ENCODE results near the gene NPPB.

DNA sequence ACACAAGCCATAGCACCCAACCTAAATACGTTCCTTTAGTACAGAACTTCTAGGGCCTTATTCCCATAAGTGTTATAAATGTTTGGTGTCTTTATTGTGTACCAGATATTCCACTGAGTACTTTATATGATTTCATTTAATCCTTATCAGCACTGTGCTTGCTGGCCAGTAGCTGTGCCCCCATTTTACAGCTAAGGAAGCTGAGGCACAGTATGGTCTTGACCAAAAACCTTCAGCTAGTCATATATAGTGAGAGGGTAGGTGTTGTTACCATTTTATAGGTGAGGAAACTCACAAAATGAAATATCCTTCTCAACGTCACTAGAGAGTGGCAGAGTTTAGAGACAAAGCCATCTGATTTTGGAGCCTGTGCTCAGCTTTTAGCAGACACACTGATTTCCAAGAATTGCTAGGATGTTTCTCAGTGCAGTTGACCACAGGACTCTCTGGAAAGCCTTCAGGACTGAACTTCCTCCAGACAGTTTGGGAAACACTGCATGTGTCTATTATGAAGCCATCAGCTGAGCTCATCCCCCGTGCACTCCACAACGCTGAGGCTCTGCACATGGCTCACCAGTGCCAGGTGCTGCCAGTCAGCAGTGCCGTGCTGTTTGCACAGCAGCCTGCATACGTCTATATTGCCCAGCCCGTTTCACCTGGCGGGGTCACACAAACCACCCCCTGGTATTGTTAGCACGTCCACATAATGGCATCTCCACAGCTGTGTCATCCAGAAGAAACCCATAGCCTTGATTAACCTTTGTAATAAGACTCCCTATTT is 26.6 kb downstream of the NPPB start:
- TF ChIP-seq EZH2phosphoT487 (IDR thresholded peaks at IDR 0.05; ENCODE audit: low read depth, severe bottlenecking, unreplicated experiment) (no peak), EZH2 (IDR thresholded peaks at IDR 0.05; ENCODE audit: borderline replicate concordance) (no peak)
- TF ChIP-seq, protein P1, sequence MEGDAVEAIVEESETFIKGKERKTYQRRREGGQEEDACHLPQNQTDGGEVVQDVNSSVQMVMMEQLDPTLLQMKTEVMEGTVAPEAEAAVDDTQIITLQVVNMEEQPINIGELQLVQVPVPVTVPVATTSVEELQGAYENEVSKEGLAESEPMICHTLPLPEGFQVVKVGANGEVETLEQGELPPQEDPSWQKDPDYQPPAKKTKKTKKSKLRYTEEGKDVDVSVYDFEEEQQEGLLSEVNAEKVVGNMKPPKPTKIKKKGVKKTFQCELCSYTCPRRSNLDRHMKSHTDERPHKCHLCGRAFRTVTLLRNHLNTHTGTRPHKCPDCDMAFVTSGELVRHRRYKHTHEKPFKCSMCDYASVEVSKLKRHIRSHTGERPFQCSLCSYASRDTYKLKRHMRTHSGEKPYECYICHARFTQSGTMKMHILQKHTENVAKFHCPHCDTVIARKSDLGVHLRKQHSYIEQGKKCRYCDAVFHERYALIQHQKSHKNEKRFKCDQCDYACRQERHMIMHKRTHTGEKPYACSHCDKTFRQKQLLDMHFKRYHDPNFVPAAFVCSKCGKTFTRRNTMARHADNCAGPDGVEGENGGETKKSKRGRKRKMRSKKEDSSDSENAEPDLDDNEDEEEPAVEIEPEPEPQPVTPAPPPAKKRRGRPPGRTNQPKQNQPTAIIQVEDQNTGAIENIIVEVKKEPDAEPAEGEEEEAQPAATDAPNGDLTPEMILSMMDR (IDR thresholded peaks at IDR 0.05; ENCODE audit: poor library complexity) = no peak

Measured in hepatocyte (in vitro differentiated cells).